Astrocyte (in vitro differentiated cells and primary cell): ENCODE results near the gene SMAD9. TPM values are rescaled to one million over a fixed set of nuclear protein-coding genes. Genes with fewer than 3 reads are reported as not detected.

Experiments
- DNase-seq: peaks from one replicate; pipeline ENCODE4 v3.0.0-alpha.2; 2010; ENCODE audit warnings: low read depth
- FAIRE-seq: peaks from 2 replicates; lab custom pipeline; 2011; peaks lifted over from hg19 to GRCh38; lab: Jason Lieb, UNC
- H2AFZ ChIP-seq: 2 replicates; pipeline ENCODE4 v1.6.0; 2012; ENCODE audit warnings: low read depth, low read length, inconsistent platforms
- H3K27ac ChIP-seq: 2 replicates; pipeline ENCODE4 v1.5.1; 2011; ENCODE audit warnings: low read depth, low read length, inconsistent platforms
- H3K27me3 ChIP-seq: 2 replicates; pipeline ENCODE4 v1.6.0; 2011; ENCODE audit warnings: low read length, inconsistent platforms; ENCODE audit not compliant: insufficient read depth
- H3K36me3 ChIP-seq: 2 replicates; pipeline ENCODE4 v1.5.1; 2011; ENCODE audit warnings: low read length, inconsistent platforms; ENCODE audit not compliant: insufficient read depth
- H3K4me1 ChIP-seq: 2 replicates; pipeline ENCODE4 v1.5.1; 2011; ENCODE audit warnings: low read length, inconsistent platforms; ENCODE audit not compliant: insufficient read depth
- H3K4me2 ChIP-seq: 2 replicates; pipeline ENCODE4 v1.6.0; 2012; ENCODE audit warnings: low read length, inconsistent platforms
- H3K4me3 ChIP-seq: 2 replicates; pipeline ENCODE4 v1.5.1; 2011; ENCODE audit warnings: low read depth, mild to moderate bottlenecking, low read length, inconsistent platforms; ENCODE audit not compliant: insufficient read depth
- H3K79me2 ChIP-seq: 2 replicates; pipeline ENCODE4 v1.6.0; 2012; ENCODE audit warnings: mild to moderate bottlenecking, low read length, inconsistent platforms; ENCODE audit not compliant: insufficient read depth
- H3K9ac ChIP-seq: 2 replicates; pipeline ENCODE4 v1.6.0; 2012; ENCODE audit warnings: mild to moderate bottlenecking, low read length, inconsistent platforms
- H3K9me3 ChIP-seq: 2 replicates; pipeline ENCODE4 v1.5.1; 2012; ENCODE audit warnings: low read depth, mild to moderate bottlenecking, low read length, inconsistent platforms; ENCODE audit not compliant: insufficient read depth
- H4K20me1 ChIP-seq: 2 replicates; pipeline ENCODE4 v1.6.0; 2012; ENCODE audit warnings: low read length, inconsistent platforms; ENCODE audit not compliant: insufficient read depth
- H3K27ac Mint-ChIP-seq: one replicate; pipeline ENCODE4 v1.8.0; 2021; ENCODE audit warnings: mild to moderate bottlenecking, mixed read lengths; ENCODE audit not compliant: unreplicated experiment
- H3K27me3 Mint-ChIP-seq: one replicate; pipeline ENCODE4 v1.8.0; 2021; ENCODE audit warnings: low read depth, mixed read lengths; ENCODE audit not compliant: unreplicated experiment
- H3K36me3 Mint-ChIP-seq: one replicate; pipeline ENCODE4 v1.8.0; 2021; ENCODE audit warnings: low read depth, mixed read lengths; ENCODE audit not compliant: unreplicated experiment
- H3K4me1 Mint-ChIP-seq: one replicate; pipeline ENCODE4 v1.8.0; 2021; ENCODE audit warnings: low read depth, mixed read lengths; ENCODE audit not compliant: unreplicated experiment
- H3K4me3 Mint-ChIP-seq: one replicate; pipeline ENCODE4 v1.8.0; 2021; ENCODE audit warnings: mild to moderate bottlenecking, moderate library complexity, mixed read lengths; ENCODE audit not compliant: unreplicated experiment
- H3K9me3 Mint-ChIP-seq: one replicate; pipeline ENCODE4 v1.8.0; 2021; ENCODE audit warnings: mild to moderate bottlenecking, mixed read lengths; ENCODE audit not compliant: unreplicated experiment
- EZH2 ChIP-seq: IDR thresholded peaks from 2 replicates; pipeline ENCODE4 v1.6.1; 2012; ENCODE audit warnings: mild to moderate bottlenecking, low read length, inconsistent platforms; ENCODE audit not compliant: insufficient read depth
- total RNA-seq: library from RNA; stranded (reverse); gene quantifications from 2 replicates; pipeline ENCODE4 v1.2.1, GENCODE V29; 2021
- TF ChIP-seq, protein P1 (sequence below): IDR thresholded peaks from 2 replicates; pipeline ENCODE4 v1.5.1; 2011; ENCODE audit warnings: low read depth, mild to moderate bottlenecking, inconsistent platforms, low read length, moderate library complexity; ENCODE audit not compliant: insufficient read depth

SMAD9 gene
- total RNA-seq, 1 donor from 2014 or later = 2.8 TPM

DNA sequence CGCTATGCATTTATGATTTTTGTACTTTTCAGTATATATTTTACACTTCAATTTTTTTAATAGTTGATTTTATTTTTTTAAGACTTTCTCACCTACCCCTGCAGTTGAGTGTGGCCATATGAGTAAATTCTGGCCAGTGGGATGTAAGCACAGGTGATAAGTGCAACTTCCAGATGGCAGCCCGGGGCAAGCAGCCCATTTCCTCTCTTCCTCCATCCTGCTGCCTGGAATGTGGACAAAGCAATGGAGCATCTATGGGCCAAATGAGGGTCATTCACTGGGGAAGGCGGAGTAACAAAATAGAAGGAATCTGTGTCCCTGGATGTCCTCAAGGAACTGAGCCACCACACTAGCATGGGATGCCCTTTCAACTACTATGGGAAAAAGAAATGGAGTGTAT is 88.7 kb downstream of the SMAD9 start:
- Histone ChIP-seq H3K27me3 (no peaks in the 10 kb centered on the region), H3K9me3 (no peaks in the 10 kb centered on the region), H4K20me1 (no peaks in the 10 kb centered on the region), H3K79me2 (no peaks in the 10 kb centered on the region), H2AFZ (no peak overlapping the region), H3K4me3 (no peak overlapping the region), H3K4me2 (no peak overlapping the region), H3K4me1 (no peaks in the 10 kb centered on the region), H3K9ac (no peak overlapping the region), H3K27ac (no peak overlapping the region), H3K36me3 (peaks cover 3% of the 10 kb centered on the region)
- H3K36me3 Mint-ChIP-seq = peaks cover 3% of the 10 kb centered on the region
- no peak overlapping the region for H3K27ac Mint-ChIP-seq
- TF ChIP-seq, protein P1, sequence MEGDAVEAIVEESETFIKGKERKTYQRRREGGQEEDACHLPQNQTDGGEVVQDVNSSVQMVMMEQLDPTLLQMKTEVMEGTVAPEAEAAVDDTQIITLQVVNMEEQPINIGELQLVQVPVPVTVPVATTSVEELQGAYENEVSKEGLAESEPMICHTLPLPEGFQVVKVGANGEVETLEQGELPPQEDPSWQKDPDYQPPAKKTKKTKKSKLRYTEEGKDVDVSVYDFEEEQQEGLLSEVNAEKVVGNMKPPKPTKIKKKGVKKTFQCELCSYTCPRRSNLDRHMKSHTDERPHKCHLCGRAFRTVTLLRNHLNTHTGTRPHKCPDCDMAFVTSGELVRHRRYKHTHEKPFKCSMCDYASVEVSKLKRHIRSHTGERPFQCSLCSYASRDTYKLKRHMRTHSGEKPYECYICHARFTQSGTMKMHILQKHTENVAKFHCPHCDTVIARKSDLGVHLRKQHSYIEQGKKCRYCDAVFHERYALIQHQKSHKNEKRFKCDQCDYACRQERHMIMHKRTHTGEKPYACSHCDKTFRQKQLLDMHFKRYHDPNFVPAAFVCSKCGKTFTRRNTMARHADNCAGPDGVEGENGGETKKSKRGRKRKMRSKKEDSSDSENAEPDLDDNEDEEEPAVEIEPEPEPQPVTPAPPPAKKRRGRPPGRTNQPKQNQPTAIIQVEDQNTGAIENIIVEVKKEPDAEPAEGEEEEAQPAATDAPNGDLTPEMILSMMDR = no peak
- no peak for TF ChIP-seq EZH2
- no peaks in the 10 kb centered on the region for H3K27me3 Mint-ChIP-seq
- DNase-seq (no peak), FAIRE-seq (no peak)
- H3K9me3 Mint-ChIP-seq = no peaks in the 10 kb centered on the region
- H3K4me3 Mint-ChIP-seq = no peak overlapping the region
- no peaks in the 10 kb centered on the region for H3K4me1 Mint-ChIP-seq

DNA sequence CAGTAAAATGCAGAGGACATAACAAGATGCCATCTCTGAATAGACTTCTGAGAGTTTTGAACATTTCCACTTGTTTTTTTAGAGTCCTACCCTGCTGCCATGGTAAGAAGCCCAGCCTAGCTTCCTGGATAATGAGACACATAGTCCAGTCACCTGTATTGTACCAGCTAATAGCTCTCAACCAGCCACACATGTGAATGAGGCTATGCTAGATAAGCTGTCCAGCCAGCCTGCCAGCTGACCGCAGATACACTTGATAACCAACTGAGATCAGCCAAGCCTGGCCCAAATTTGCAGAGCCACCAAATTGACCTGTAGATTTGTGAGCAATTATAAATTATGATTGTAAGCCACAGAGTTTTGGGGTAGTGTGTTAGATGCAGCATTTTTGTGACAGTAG is 90.3 kb downstream of the SMAD9 start:
- Histone ChIP-seq H3K9me3 (no peaks in the 10 kb centered on the region), H3K4me3 (no peak overlapping the region), H3K79me2 (peaks cover 6% of the 10 kb centered on the region), H4K20me1 (no peaks in the 10 kb centered on the region), H3K4me2 (no peak overlapping the region), H3K9ac (no peak overlapping the region), H3K36me3 (peaks cover 3% of the 10 kb centered on the region), H3K27me3 (no peaks in the 10 kb centered on the region), H3K4me1 (no peaks in the 10 kb centered on the region), H3K27ac (no peak overlapping the region), H2AFZ (no peak overlapping the region)
- DNase-seq (no peak), FAIRE-seq (no peak)
- H3K4me3 Mint-ChIP-seq = no peak overlapping the region
- TF ChIP-seq EZH2 = no peak
- TF ChIP-seq, protein P1 = no peak
- no peaks in the 10 kb centered on the region for H3K9me3 Mint-ChIP-seq
- peaks cover 3% of the 10 kb centered on the region for H3K36me3 Mint-ChIP-seq
- no peaks in the 10 kb centered on the region for H3K27me3 Mint-ChIP-seq
- H3K27ac Mint-ChIP-seq = no peak overlapping the region
- H3K4me1 Mint-ChIP-seq = no peaks in the 10 kb centered on the region

DNA sequence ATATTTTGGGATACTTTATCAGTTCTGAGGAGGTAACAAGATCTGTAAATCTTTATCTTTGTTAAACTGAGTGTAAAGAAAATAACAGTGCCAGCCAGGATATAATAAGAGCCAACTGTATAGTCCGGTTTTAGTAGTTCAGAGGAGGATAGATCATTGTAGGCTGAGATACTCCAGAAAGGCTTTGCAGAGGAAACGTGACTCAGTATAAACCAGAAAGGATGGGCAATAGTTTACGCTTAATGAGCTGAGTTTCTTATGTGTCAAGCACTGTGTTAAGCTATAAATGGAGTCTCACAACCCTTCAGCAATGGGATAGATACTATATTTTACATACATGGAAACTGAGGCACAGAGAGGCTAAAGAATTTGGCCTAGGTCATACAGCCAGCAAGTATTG is 97.3 kb downstream of the SMAD9 start:
- no peaks in the 10 kb centered on the region for H3K9me3 ChIP-seq
- H2AFZ ChIP-seq = no peak overlapping the region
- H3K4me1 Mint-ChIP-seq = peaks cover 22% of the 10 kb centered on the region
- FAIRE-seq (no peak), DNase-seq (peak; percentile 26)
- peaks cover 56% of the 10 kb centered on the region for H3K79me2 ChIP-seq
- no peaks in the 10 kb centered on the region for H3K27me3 ChIP-seq
- no peaks in the 10 kb centered on the region for H3K9me3 Mint-ChIP-seq
- TF ChIP-seq EZH2 = no peak
- TF ChIP-seq, protein P1 = no peak
- no peak overlapping the region for H3K27ac Mint-ChIP-seq
- peaks cover 20% of the 10 kb centered on the region for H3K4me1 ChIP-seq
- no peak overlapping the region for H3K4me3 ChIP-seq
- no peak overlapping the region for H3K9ac ChIP-seq
- no peaks in the 10 kb centered on the region for H3K27me3 Mint-ChIP-seq
- H3K36me3 ChIP-seq = no peaks in the 10 kb centered on the region
- H3K4me3 Mint-ChIP-seq = no peak overlapping the region
- H3K36me3 Mint-ChIP-seq = no peaks in the 10 kb centered on the region
- H3K4me2 ChIP-seq = peak overlapping the region; percentile 31
- peaks cover 10% of the 10 kb centered on the region for H4K20me1 ChIP-seq
- H3K27ac ChIP-seq = no peak overlapping the region
